Liver (tissue), 9 donors: ENCODE data around the gene ATP6V0E2. TPM values are rescaled to one million over a fixed set of nuclear protein-coding genes. Genes with fewer than 3 reads are reported as not detected.

ENCODE experiments used
- DNase-seq: peaks from one replicate; pipeline ENCODE4 v3.0.0-alpha.2; 2017; ENCODE audit warnings: low spot score
- H3K27ac ChIP-seq, 2 donors: one replicate each; pipeline ENCODE4 v1.7.0; 2013; ENCODE audit warnings: inconsistent platforms in 2 of 2, low read length in 2 of 2, control low read depth in 1 of 2, low read depth in 1 of 2, mild to moderate bottlenecking in 1 of 2
- H3K27me3 ChIP-seq, 4 donors: one replicate each; pipeline versions ENCODE4 v1.6.1 to v1.7.0; 2013; ENCODE audit warnings: low read length in 3 of 4, inconsistent platforms in 1 of 4, mild to moderate bottlenecking in 1 of 4, moderate library complexity in 1 of 4; ENCODE audit not compliant: control insufficient read depth in 4 of 4, insufficient read depth in 4 of 4
- H3K36me3 ChIP-seq, 4 donors: one replicate each; pipeline versions ENCODE4 v1.6.1 to v1.7.0; 2013; ENCODE audit warnings: low read length in 3 of 4, mild to moderate bottlenecking in 3 of 4, low read depth in 1 of 4, moderate library complexity in 1 of 4; ENCODE audit not compliant: control insufficient read depth in 4 of 4, insufficient read depth in 3 of 4
- H3K4me1 ChIP-seq, 4 donors: one replicate each; pipeline versions ENCODE4 v1.6.1 to v1.7.0; 2013; ENCODE audit warnings: low read length in 3 of 4, mild to moderate bottlenecking in 3 of 4, moderate library complexity in 1 of 4; ENCODE audit not compliant: control insufficient read depth in 4 of 4, insufficient read depth in 4 of 4
- H3K4me3 ChIP-seq, 3 donors: one replicate each; pipeline versions ENCODE4 v1.6.1 to v1.7.0; 2013; ENCODE audit warnings: low read length in 3 of 3, control low read depth in 1 of 3, low read depth in 1 of 3, mild to moderate bottlenecking in 1 of 3
- H3K9ac ChIP-seq, 2 donors: one replicate each; pipeline ENCODE4 v1.7.0; 2013; ENCODE audit warnings: low read length in 2 of 2, mild to moderate bottlenecking in 2 of 2, moderate library complexity in 2 of 2, control low read depth in 1 of 2, low read depth in 1 of 2
- H3K9me3 ChIP-seq, 4 donors: one replicate each; pipeline versions ENCODE4 v1.6.1 to v1.7.0; 2013; ENCODE audit warnings: low read length in 3 of 4; ENCODE audit not compliant: control insufficient read depth in 4 of 4
- ATF3 ChIP-seq: IDR thresholded peaks from 2 replicates; pipeline ENCODE4 v1.6.1; 2016; ENCODE audit warnings: antibody characterized with exemption
- EGR1 ChIP-seq, 2 donors: IDR thresholded peaks; 2 replicates each; pipeline ENCODE4 v1.6.1; 2016 to 2018; ENCODE audit warnings: antibody characterized with exemption in 2 of 2, low read depth in 2 of 2
- FOXA1 ChIP-seq: IDR thresholded peaks from 2 replicates; pipeline ENCODE4 v1.6.1; 2016; ENCODE audit warnings: antibody characterized with exemption
- GABPA ChIP-seq, 2 donors: IDR thresholded peaks in 1 of 2; conservative IDR thresholded peaks in 1 of 2; 2 replicates each; pipeline ENCODE4 v1.6.1; 2016; ENCODE audit warnings: antibody characterized with exemption in 2 of 2, mild to moderate bottlenecking in 1 of 2, moderate library complexity in 1 of 2
- HNF4A ChIP-seq, 2 donors: conservative IDR thresholded peaks; 2 replicates each; pipeline ENCODE4 v1.6.1; 2016; ENCODE audit warnings: antibody characterized with exemption in 2 of 2, mild to moderate bottlenecking in 2 of 2
- HNF4G ChIP-seq: IDR thresholded peaks from 2 replicates; pipeline ENCODE4 v1.6.1; 2016; ENCODE audit warnings: antibody characterized with exemption
- JUND ChIP-seq, 2 donors: IDR thresholded peaks; 2 replicates each; pipeline ENCODE4 v1.6.1; 2016; ENCODE audit warnings: antibody characterized with exemption in 2 of 2
- MAX ChIP-seq: IDR thresholded peaks from 2 replicates; pipeline ENCODE4 v1.6.1; 2016; ENCODE audit warnings: antibody characterized with exemption
- NR2F2 ChIP-seq: IDR thresholded peaks from 2 replicates; pipeline ENCODE4 v1.6.1; 2016; ENCODE audit warnings: antibody characterized with exemption
- RAD21 ChIP-seq, 2 donors: IDR thresholded peaks; 2 replicates each; pipeline ENCODE4 v1.6.1; 2016; ENCODE audit warnings: antibody characterized with exemption in 2 of 2, mild to moderate bottlenecking in 2 of 2
- REST ChIP-seq: IDR thresholded peaks from 2 replicates; pipeline ENCODE4 v1.6.1; 2016; ENCODE audit warnings: antibody characterized with exemption, mild to moderate bottlenecking
- RXRA ChIP-seq, 2 donors: IDR thresholded peaks; 2 replicates each; pipeline ENCODE4 v1.6.1; 2017 to 2018; ENCODE audit warnings: antibody characterized with exemption in 2 of 2, mild to moderate bottlenecking in 1 of 2
- TAF1 ChIP-seq: conservative IDR thresholded peaks from 2 replicates; pipeline ENCODE4 v1.6.1; 2016; ENCODE audit warnings: antibody characterized with exemption, mild to moderate bottlenecking
- YY1 ChIP-seq: IDR thresholded peaks from 2 replicates; pipeline ENCODE4 v1.6.1; 2016; ENCODE audit warnings: antibody characterized with exemption, mild to moderate bottlenecking
- ZBTB33 ChIP-seq: IDR thresholded peaks from 2 replicates; pipeline ENCODE4 v1.6.1; 2016; ENCODE audit warnings: antibody characterized with exemption
- WGBS: extraction: QIAGEN DNeasy Blood & Tissue Kit; methylation state at CpG from one replicate; pipeline ENCODE4 v1.1.7; 2013; 5-methylcytosine and 5-hydroxymethylcytosine counted together
- polyA plus RNA-seq, 2 donors: library from polyadenylated mRNA; stranded (reverse) in 1 of 2; unstranded in 1 of 2; fragments of 200-250 nt in 1 of 2; fragments of >200 nt in 1 of 2; fragmentation: Nextera tagmentation in 1 of 2; extraction: Ambion mirVana in 1 of 2; gene quantifications; one replicate each; pipeline versions ENCODE4 v1.2.1 to v1.2.3, GENCODE V29; 2013 to 2015
- total RNA-seq, 2 donors: library from RNA; depleted of rRNA; stranded (reverse); fragments of >200 nt; gene quantifications; one replicate each; pipeline ENCODE4 v1.2.3, GENCODE V29; 2014
- donor health status: healthy.
- donor health status: healthy.
- donor health status: healthy.
- donor health status: healthy.
- donor health status: healthy.

Gene ATP6V0E2
- total and polyA plus RNA-seq, 4 donors = 9.8 to 77.1 (median 47.5) TPM

- no peak overlapping the region for H3K4me3 ChIP-seq
- no peak overlapping the region for H3K9ac ChIP-seq
- no peak for TF ChIP-seq NR2F2
- no peak for TF ChIP-seq YY1
- TF ChIP-seq ZBTB33 = no peak
- no peaks in the 10 kb centered on the region for H3K36me3 ChIP-seq
- no peaks in the 10 kb centered on the region for H3K27me3 ChIP-seq
- peaks cover 5 to 36% (median 23%) of the 10 kb centered on the region in 4 donors for H3K4me1 ChIP-seq
- no peaks in the 10 kb centered on the region for H3K9me3 ChIP-seq
- no peak overlapping the region for H3K27ac ChIP-seq
- no peak for DNase-seq
- WGBS = 97% methylated on average over 4 of the region's 4 CpGs
These were observed 1.6 kb downstream of the ATP6V0E2 start for GRCh38 chr7:149875396-149875795.

GRCh38 chr7:149877890-149878522, 4.2 kb downstream of the ATP6V0E2 start:
- DNase-seq = no peak
- H3K9ac ChIP-seq = no peak overlapping the region
- H3K27ac ChIP-seq = no peak overlapping the region
- H3K36me3 ChIP-seq = no peaks in the 10 kb centered on the region
- peaks cover 5 to 35% (median 20%) of the 10 kb centered on the region in 4 donors for H3K4me1 ChIP-seq
- WGBS = 94% methylated on average over 16 of the region's 16 CpGs
- H3K9me3 ChIP-seq = no peaks in the 10 kb centered on the region
- no peaks in the 10 kb centered on the region for H3K27me3 ChIP-seq
- no peak overlapping the region for H3K4me3 ChIP-seq
- TF ChIP-seq HNF4A (conservative IDR thresholded peaks at IDR 0.05) = no peak
- no peak for TF ChIP-seq EGR1 (IDR thresholded peaks at IDR 0.05; ENCODE audit: low read depth in 2 of 2)
- TF ChIP-seq RAD21 (IDR thresholded peaks at IDR 0.05) = no peak
- TF ChIP-seq MAX = no peak
- TF ChIP-seq ATF3 = no peak
- no peak for TF ChIP-seq ZBTB33
- TF ChIP-seq RXRA (IDR thresholded peaks at IDR 0.05) = no peak
- TF ChIP-seq REST = no peak
- no peak for TF ChIP-seq FOXA1
- TF ChIP-seq YY1 = no peak
- no peak for TF ChIP-seq HNF4G
- no peak for TF ChIP-seq JUND (IDR thresholded peaks at IDR 0.05)
- TF ChIP-seq GABPA (IDR thresholded peaks at IDR 0.05 in 1 of 2, conservative IDR thresholded peaks at IDR 0.05 in 1 of 2) = no peak
- TF ChIP-seq TAF1 = no peak
